KMS-11 (cell line): ENCODE measurements around the gene GDF9.

Source experiments
- H2AFZ ChIP-seq: fragments of 200-600 bp; sonication (generic); 2 replicates; pipeline ENCODE4 v1.6.1; 2016; ENCODE audit warnings: antibody characterized with exemption, mixed run types, low read depth
- H3K27ac ChIP-seq: fragments of 200-600 bp; sonication (generic); 2 replicates; pipeline ENCODE4 v1.6.1; 2016; ENCODE audit warnings: mild to moderate bottlenecking, mixed run types
- H3K27me3 ChIP-seq: fragments of 200-600 bp; sonication (generic); 2 replicates; pipeline ENCODE4 v1.6.1; 2017; ENCODE audit warnings: mild to moderate bottlenecking, low read depth, mixed run types, moderate library complexity; ENCODE audit not compliant: insufficient read depth
- H3K36me3 ChIP-seq: fragments of 200-600 bp; sonication (generic); 2 replicates; pipeline ENCODE4 v1.6.1; 2017; ENCODE audit warnings: mild to moderate bottlenecking, mixed run types; ENCODE audit not compliant: insufficient read depth
- H3K4me1 ChIP-seq: fragments of 200-600 bp; sonication (generic); 2 replicates; pipeline ENCODE4 v1.6.1; 2016; ENCODE audit warnings: mild to moderate bottlenecking, low read depth, mixed run types; ENCODE audit not compliant: poor library complexity, severe bottlenecking
- H3K4me2 ChIP-seq: fragments of 200-600 bp; sonication (generic); 2 replicates; pipeline ENCODE4 v1.7.0; 2016; ENCODE audit warnings: mild to moderate bottlenecking, mixed run types
- H3K4me3 ChIP-seq: fragments of 200-600 bp; sonication (generic); IDR thresholded peaks from 2 replicates; pipeline ENCODE4 v1.6.1; 2017; ENCODE audit warnings: low read depth, low read length, mixed read lengths; ENCODE audit not compliant: insufficient read depth
- H3K79me2 ChIP-seq: fragments of 200-600 bp; sonication (generic); 2 replicates; pipeline ENCODE4 v1.6.1; 2016; ENCODE audit warnings: low read depth, mixed run types; ENCODE audit not compliant: insufficient read depth
- H3K9ac ChIP-seq: fragments of 200-600 bp; sonication (generic); 2 replicates; pipeline ENCODE4 v1.6.1; 2016; ENCODE audit warnings: mild to moderate bottlenecking, mixed run types
- H4K20me1 ChIP-seq: fragments of 200-600 bp; sonication (generic); 2 replicates; pipeline ENCODE4 v1.6.1; 2016; ENCODE audit warnings: mild to moderate bottlenecking, mixed run types; ENCODE audit not compliant: insufficient read depth
- CTCF ChIP-seq: fragments of 200-600 bp; sonication (generic); conservative IDR thresholded peaks from 2 replicates; pipeline ENCODE4 v1.6.1; 2017; ENCODE audit warnings: low read depth, mild to moderate bottlenecking, antibody characterized with exemption, low read length, moderate library complexity, mixed read lengths

GDF9 gene

DNA sequence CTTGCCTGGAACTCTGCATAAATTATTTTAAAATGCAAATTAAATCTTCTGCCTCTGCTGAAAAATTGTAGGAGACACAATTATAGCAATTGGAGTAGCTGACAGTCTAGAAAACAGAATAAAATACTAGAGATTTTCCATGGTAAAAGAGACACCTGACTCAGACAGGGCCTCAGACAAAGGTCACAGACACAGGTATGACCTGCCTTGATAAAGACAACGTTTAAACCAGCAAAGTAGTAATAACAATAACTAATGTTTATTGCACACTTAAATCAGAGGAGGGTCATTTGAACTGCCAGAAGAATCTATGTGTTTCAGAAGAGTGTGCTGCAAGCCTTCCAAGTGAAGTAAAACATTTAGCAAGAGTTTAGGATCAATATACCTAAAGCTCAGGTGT lies 49.3 kb downstream of the GDF9 start:
- Histone ChIP-seq H3K27me3 (peaks cover 3% of the 10 kb centered on the region; the same call in 1 of the 2 replicates), H3K9ac (no peak overlapping the region), H3K4me3 (no peak overlapping the region), H3K27ac (no peak overlapping the region), H3K36me3 (no peaks in the 10 kb centered on the region), H3K4me1 (peaks cover 13% of the 10 kb centered on the region), H2AFZ (no peak overlapping the region), H4K20me1 (no peaks in the 10 kb centered on the region), H3K79me2 (no peaks in the 10 kb centered on the region), H3K4me2 (no peak overlapping the region)
- TF ChIP-seq CTCF = no peak

- H3K27me3 ChIP-seq = peaks cover 3% of the 10 kb centered on the region; the same call in 1 of the 2 replicates
- no peak overlapping the region for H2AFZ ChIP-seq
- TF ChIP-seq CTCF = no peak
- H3K4me2 ChIP-seq = no peak overlapping the region
- no peak overlapping the region for H3K27ac ChIP-seq
- no peaks in the 10 kb centered on the region for H3K79me2 ChIP-seq
- no peaks in the 10 kb centered on the region for H4K20me1 ChIP-seq
- no peak overlapping the region for H3K9ac ChIP-seq
- peaks cover 13% of the 10 kb centered on the region for H3K4me1 ChIP-seq
- no peak overlapping the region for H3K4me3 ChIP-seq
- H3K36me3 ChIP-seq = no peaks in the 10 kb centered on the region
Observed at GRCh38 chr5:132816554-132816953, 49.7 kb downstream of the GDF9 start.

GRCh38 chr5:132816083-132816482 lies 50.2 kb downstream of the GDF9 start:
- Histone ChIP-seq H3K27ac (no peak overlapping the region), H3K4me2 (no peak overlapping the region), H3K36me3 (no peaks in the 10 kb centered on the region), H3K4me3 (no peak overlapping the region), H2AFZ (no peak overlapping the region), H3K79me2 (no peaks in the 10 kb centered on the region), H3K9ac (no peak overlapping the region), H3K27me3 (peaks cover 3% of the 10 kb centered on the region; the same call in 1 of the 2 replicates), H4K20me1 (no peaks in the 10 kb centered on the region), H3K4me1 (peaks cover 13% of the 10 kb centered on the region)
- TF ChIP-seq CTCF = no peak

- Histone ChIP-seq H4K20me1 (no peaks in the 10 kb centered on the region), H3K27ac (no peak overlapping the region), H3K27me3 (peaks cover 3% of the 10 kb centered on the region; the same call in 1 of the 2 replicates), H2AFZ (no peak overlapping the region), H3K4me3 (no peak overlapping the region), H3K79me2 (no peaks in the 10 kb centered on the region), H3K4me2 (no peak overlapping the region), H3K9ac (no peak overlapping the region), H3K36me3 (no peaks in the 10 kb centered on the region), H3K4me1 (peaks cover 13% of the 10 kb centered on the region)
- no peak for TF ChIP-seq CTCF
Observed at GRCh38 chr5:132815454-132815853, 50.8 kb downstream of the GDF9 start.
